Suprapubic skin (tissue), 4 donors: ENCODE measurements around the gene WDR33. TPM values are rescaled to one million over a fixed set of nuclear protein-coding genes. Genes with fewer than 3 reads are reported as not detected.
"Not testable (repeated sequence)": the region's sequence is repeated elsewhere in the genome, so short reads cannot be mapped to it uniquely, and the experiment has no call there.

ENCODE experiments used
- DNase-seq, 2 donors: peaks; one replicate each; pipeline ENCODE4 v3.0.0-alpha.2; 2019; ENCODE audit warnings: low spot score in 2 of 2
- H3K27ac ChIP-seq: fragments of 200-600 bp; sonication (generic); one replicate; pipeline ENCODE4 v1.5.1; 2019
- H3K27me3 ChIP-seq: fragments of 200-600 bp; sonication (generic); one replicate; pipeline ENCODE4 v1.5.1; 2019
- H3K36me3 ChIP-seq: fragments of 200-600 bp; sonication (generic); one replicate; pipeline ENCODE4 v1.5.1; 2019
- H3K4me1 ChIP-seq: fragments of 200-600 bp; sonication (generic); one replicate; pipeline ENCODE4 v1.5.1; 2019
- H3K4me3 ChIP-seq: fragments of 200-600 bp; sonication (generic); one replicate; pipeline ENCODE4 v1.5.1; 2019; ENCODE audit warnings: mild to moderate bottlenecking
- H3K9me3 ChIP-seq: fragments of 200-600 bp; sonication (generic); one replicate; pipeline ENCODE4 v1.5.1; 2019
- EP300 ChIP-seq: sonication (generic); formaldehyde crosslinking; IDR thresholded peaks from one replicate; pipeline ENCODE4 v1.6.1; 2017; ENCODE audit warnings: antibody characterized with exemption
- POLR2A ChIP-seq, 2 donors: fragments of 450-650 bp; IDR thresholded peaks; one replicate each; pipeline ENCODE4 v1.6.1; 2017; ENCODE audit warnings: antibody characterized with exemption in 2 of 2, mild to moderate bottlenecking in 2 of 2, moderate library complexity in 2 of 2
- POLR2AphosphoS5 ChIP-seq, 3 donors: sonication (generic); formaldehyde crosslinking; IDR thresholded peaks; one replicate each; pipeline ENCODE4 v1.6.1; 2017; ENCODE audit warnings: antibody characterized with exemption in 3 of 3
- WGBS: methylation state at CpG from one replicate; pipeline ENCODE4 v1.1.5; 2018; 5-methylcytosine and 5-hydroxymethylcytosine counted together
- total RNA-seq, 4 donors: library from RNA; depleted of rRNA; stranded (reverse); fragments of >200 nt; gene quantifications; one replicate each; pipeline ENCODE4 v1.1.0, GENCODE V29; 2016
- TF ChIP-seq, protein P1 (sequence below), 2 donors: fragments of 200-600 bp in 1 of 2; fragments of 450-650 bp in 1 of 2; sonication (generic) in 1 of 2; IDR thresholded peaks; one replicate each; pipeline ENCODE4 v1.5.1; 2016 to 2019; ENCODE audit warnings: antibody characterized with exemption in 2 of 2, mild to moderate bottlenecking in 1 of 2, moderate library complexity in 1 of 2

WDR33 gene
- total RNA-seq, 4 donors from 2014 or later: 31.9 to 85.8 (median 44.1) TPM

DNA sequence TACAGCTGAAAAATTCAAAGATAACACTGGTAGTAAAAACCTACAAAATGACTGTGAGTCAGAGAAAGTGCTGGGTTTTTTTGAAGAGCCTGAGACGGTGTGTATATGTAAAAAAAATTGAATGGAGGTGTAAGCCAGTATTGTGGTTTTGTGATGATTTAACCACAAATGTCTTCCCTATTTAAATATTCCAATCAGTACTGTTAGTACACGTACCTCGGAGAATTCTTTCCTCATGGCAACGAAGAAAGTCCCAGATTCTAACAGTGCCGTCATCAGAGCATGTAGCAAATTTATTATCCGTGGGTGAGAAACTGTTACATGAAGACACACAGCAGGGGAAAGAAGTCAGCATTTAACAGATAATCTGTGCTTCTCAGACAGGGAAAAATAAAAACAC lies 48.1 kb downstream of the WDR33 start:
- no peak for TF ChIP-seq EP300
- TF ChIP-seq POLR2AphosphoS5 (IDR thresholded peaks at IDR 0.05): no peak
- TF ChIP-seq, protein P1, sequence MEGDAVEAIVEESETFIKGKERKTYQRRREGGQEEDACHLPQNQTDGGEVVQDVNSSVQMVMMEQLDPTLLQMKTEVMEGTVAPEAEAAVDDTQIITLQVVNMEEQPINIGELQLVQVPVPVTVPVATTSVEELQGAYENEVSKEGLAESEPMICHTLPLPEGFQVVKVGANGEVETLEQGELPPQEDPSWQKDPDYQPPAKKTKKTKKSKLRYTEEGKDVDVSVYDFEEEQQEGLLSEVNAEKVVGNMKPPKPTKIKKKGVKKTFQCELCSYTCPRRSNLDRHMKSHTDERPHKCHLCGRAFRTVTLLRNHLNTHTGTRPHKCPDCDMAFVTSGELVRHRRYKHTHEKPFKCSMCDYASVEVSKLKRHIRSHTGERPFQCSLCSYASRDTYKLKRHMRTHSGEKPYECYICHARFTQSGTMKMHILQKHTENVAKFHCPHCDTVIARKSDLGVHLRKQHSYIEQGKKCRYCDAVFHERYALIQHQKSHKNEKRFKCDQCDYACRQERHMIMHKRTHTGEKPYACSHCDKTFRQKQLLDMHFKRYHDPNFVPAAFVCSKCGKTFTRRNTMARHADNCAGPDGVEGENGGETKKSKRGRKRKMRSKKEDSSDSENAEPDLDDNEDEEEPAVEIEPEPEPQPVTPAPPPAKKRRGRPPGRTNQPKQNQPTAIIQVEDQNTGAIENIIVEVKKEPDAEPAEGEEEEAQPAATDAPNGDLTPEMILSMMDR (IDR thresholded peaks at IDR 0.05): no peak
- no peak for TF ChIP-seq POLR2A (IDR thresholded peaks at IDR 0.05)

DNA sequence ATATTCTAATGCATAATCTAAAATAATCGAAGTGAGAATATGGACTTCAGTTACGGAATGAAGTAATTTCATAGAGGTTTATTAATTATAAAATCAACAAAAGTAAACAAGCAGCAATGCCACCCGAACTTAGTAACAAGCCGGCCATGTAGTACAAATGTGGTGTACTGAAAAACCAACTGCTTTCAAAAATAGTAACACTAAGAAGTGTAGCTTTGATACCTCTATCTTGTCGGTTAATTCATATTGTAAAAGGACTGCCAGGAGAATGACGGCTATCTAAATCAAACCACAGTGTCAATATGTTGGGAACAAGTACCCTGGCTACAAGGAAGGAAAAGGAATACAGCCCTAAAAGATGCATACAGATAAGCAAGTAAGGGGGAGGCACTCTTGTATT lies 48.5 kb downstream of the WDR33 start:
- WGBS: 92% methylated on average over 6 of the region's 6 CpGs
- peaks cover 65% of the 10 kb centered on the region for H3K36me3 ChIP-seq
- no peaks in the 10 kb centered on the region for H3K27me3 ChIP-seq
- TF ChIP-seq, protein P1 (IDR thresholded peaks at IDR 0.05): no peak
- TF ChIP-seq POLR2A (IDR thresholded peaks at IDR 0.05) (no peak), EP300 (no peak), POLR2AphosphoS5 (IDR thresholded peaks at IDR 0.05) (no peak)
- no peak overlapping the region for H3K4me3 ChIP-seq
- no peak for DNase-seq
- H3K27ac ChIP-seq: no peak overlapping the region
- no peaks in the 10 kb centered on the region for H3K4me1 ChIP-seq
- H3K9me3 ChIP-seq: no peaks in the 10 kb centered on the region

More for the DNA sequence above, 48.1 kb downstream of the WDR33 start:
- no peaks in the 10 kb centered on the region for H3K27me3 ChIP-seq
- H3K4me1 ChIP-seq: no peaks in the 10 kb centered on the region
- 75% methylated on average over 6 of the region's 6 CpGs for WGBS
- no peaks in the 10 kb centered on the region for H3K9me3 ChIP-seq
- peaks cover 69% of the 10 kb centered on the region for H3K36me3 ChIP-seq
- no peak overlapping the region for H3K27ac ChIP-seq
- H3K4me3 ChIP-seq: no peak overlapping the region
- DNase-seq: no peak

DNA sequence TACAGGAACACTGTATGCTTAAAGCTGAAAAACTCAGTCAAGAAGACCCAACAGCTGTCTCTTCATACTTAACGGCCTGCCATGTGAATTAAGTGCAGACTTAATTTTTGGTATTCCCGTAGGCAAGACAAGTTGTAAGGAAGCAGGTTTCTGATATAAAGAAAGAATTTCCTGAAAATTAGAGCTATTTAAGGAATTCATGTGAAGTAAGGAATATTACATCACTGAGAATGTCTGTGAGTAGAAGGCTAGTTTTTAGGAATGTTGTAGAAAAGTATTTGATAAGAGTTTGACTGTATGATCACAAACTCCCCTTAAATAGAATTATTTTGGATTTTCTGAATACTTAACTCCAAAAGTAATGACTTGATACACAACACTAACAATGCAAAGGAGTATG lies 51.0 kb downstream of the WDR33 start:
- WGBS: 96% methylated on average over 2 of the region's 2 CpGs
- Histone ChIP-seq H3K27me3 (no peaks in the 10 kb centered on the region), H3K4me1 (no peaks in the 10 kb centered on the region), H3K36me3 (peaks cover 52% of the 10 kb centered on the region), H3K27ac (no peak overlapping the region), H3K9me3 (no peaks in the 10 kb centered on the region), H3K4me3 (no peak overlapping the region)
- DNase-seq: no peak
- no peak for TF ChIP-seq EP300
- TF ChIP-seq POLR2AphosphoS5 (IDR thresholded peaks at IDR 0.05): no peak
- TF ChIP-seq, protein P1 (IDR thresholded peaks at IDR 0.05): no peak
- no peak for TF ChIP-seq POLR2A (IDR thresholded peaks at IDR 0.05)

DNA sequence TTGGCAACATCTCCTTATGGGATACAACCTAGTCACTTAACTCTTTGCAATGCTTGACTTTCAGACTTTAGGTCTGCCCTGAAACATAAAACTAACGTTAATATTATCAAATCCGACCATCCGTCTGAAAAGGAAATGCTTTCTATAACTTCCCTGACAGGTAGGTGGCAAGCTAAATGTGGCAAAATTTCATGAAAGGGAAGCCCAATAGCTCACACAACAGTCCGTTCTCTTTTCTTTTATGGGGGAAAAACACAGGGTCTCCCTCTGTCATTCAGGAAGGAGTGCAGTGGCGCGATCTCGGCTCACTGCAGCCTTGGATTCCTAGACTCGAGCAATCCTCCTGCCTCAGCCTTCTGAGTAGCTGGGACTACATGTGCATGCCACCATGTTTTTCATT lies 56.8 kb downstream of the WDR33 start:
- DNase-seq: no peak
- TF ChIP-seq, protein P1 (IDR thresholded peaks at IDR 0.05): no peak
- no peak for TF ChIP-seq EP300
- TF ChIP-seq POLR2AphosphoS5 (IDR thresholded peaks at IDR 0.05): no peak
- TF ChIP-seq POLR2A (IDR thresholded peaks at IDR 0.05): no peak
- Histone ChIP-seq H3K4me1 (no peaks in the 10 kb centered on the region), H3K27me3 (no peaks in the 10 kb centered on the region), H3K27ac (no peak overlapping the region), H3K9me3 (no peaks in the 10 kb centered on the region), H3K4me3 (no peak overlapping the region), H3K36me3 (peaks cover 5% of the 10 kb centered on the region)
- WGBS: 89% methylated on average over 8 of the region's 8 CpGs

DNA sequence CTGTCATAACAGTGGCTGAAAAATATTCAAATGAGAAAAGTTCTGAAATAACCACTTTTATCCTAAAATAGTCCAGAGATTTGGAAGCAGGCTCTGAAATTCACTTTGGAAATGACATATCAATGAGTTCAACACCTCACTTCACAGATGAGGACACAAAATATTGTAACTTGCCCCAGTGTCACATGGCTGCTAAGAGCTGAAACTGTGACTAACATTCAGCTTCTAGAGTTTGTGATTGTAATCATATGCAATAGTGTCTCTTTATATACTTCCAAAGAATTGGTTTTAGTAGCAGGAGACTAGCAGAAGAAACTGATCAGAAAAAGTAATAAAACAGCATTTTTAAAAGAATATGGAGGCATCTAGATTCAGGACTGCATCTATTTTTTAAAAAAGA lies 57.6 kb downstream of the WDR33 start:
- Histone ChIP-seq H3K9me3 (no peaks in the 10 kb centered on the region), H3K27me3 (no peaks in the 10 kb centered on the region), H3K4me3 (no peak overlapping the region), H3K4me1 (no peaks in the 10 kb centered on the region), H3K27ac (no peak overlapping the region), H3K36me3 (peaks cover 8% of the 10 kb centered on the region)
- no peak for DNase-seq
- TF ChIP-seq POLR2A (IDR thresholded peaks at IDR 0.05) (no peak), EP300 (no peak), POLR2AphosphoS5 (IDR thresholded peaks at IDR 0.05) (no peak)
- TF ChIP-seq, protein P1 (IDR thresholded peaks at IDR 0.05): no peak

DNA sequence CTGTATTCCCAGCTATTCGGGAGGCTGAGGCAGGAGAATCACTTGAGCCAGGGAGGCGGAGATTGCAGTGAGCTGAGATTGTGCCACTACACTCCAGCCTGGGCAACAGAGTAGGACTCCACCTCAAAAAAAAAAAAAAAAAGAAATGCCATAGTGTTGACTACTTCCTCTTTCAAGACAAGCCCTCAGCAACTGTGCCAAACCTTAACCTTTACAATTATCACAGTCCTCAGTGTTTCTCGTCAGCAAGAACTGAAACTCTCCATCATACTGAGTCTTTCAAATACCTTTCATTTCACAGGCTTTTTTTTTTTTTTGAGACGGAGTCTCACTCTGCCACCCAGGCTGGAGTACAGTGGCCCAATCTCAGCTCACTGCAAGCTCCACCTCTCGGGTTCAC lies 61.4 kb downstream of the WDR33 start:
- H3K36me3 ChIP-seq: peaks cover 17% of the 10 kb centered on the region
- not testable (repeated sequence) for H3K9me3 ChIP-seq, H3K4me1 ChIP-seq, H3K27ac ChIP-seq, DNase-seq, H3K4me3 ChIP-seq, H3K27me3 ChIP-seq
- 76% methylated on average over 5 of the region's 5 CpGs for WGBS
